Activated CD8-positive, alpha-beta memory T cell treated with anti-CD3 and anti-CD28 coated beads for 1 hour (primary cell): Measurements from ENCODE around the gene RERE.

Experiments used
- DNase-seq, 2 donors: peaks; one replicate each; pipeline ENCODE4 v3.0.0-alpha.2; 2020; ENCODE audit warnings: low read depth in 1 of 2; ENCODE audit errors: extremely low read depth in 1 of 2

Gene RERE

DNA sequence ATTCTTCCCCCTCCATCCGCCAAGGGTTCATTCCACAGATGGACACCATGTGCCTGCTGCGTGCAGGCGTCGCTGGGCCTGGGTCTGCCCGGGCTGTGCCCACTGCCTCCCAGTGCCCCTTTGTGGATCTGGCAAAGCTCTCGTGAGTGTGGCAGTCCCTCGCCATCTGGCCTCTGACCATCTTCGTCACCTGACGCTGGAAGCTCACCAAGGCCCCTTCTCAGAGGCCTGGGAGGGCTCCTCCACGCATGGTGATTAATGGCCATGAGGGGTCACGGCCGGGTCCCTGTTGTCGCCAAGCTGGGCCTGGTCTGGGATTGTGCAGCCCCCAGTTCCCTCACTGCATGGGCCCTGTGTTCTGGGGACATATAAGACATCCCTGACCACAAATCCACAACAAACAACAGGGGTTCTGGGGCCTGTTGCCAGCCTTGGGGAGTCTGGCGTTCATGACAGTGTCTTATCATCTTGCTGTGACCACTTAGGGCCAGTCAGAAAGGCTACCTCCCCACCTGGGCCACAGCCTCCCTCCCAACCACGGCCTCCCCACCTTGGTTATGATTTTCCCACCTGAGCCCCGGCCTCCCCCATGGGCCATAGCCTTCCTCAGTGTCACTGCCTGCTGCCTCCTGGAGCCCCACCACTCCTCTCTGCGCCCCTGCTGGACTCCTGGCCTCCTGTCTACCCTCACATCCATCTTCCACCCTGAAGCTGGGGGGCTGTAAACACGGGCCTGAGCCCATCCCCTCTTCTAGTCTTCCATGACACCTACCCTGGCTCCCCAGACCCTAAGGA is 471.6 kb downstream of the RERE start:
- DNase-seq, result no peak

- DNase-seq, result no peak
These were observed 472.4 kb downstream of the RERE start for GRCh38 chr1:8344893-8345507.

- DNase-seq, result no peak
These were observed 473.9 kb downstream of the RERE start for GRCh38 chr1:8343464-8344001.

- no peak for DNase-seq
These were observed 474.4 kb downstream of the RERE start for GRCh38 chr1:8343044-8343443.

- DNase-seq, result no peak
These were observed 475.1 kb downstream of the RERE start for GRCh38 chr1:8342325-8342724.

DNA sequence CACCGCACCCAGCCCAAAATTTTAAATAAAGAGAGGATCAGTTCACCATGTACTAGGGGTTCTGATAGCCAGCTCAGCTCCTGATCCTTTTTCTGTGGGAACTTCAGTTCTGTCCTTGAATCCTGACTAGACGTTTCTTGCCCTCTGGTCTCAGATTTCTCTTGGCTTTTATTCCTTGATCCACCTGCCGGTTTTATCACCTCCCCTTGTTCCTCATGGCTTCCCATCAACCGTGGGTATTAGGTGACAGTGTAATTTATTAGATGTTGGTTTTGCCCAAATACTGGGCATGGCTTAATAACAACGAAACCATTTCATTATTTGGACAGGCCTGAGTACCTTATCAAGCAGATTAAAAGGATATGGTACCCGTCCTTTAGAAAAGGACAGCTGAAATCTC is 477.0 kb downstream of the RERE start:
- no peak for DNase-seq

GRCh38 chr1:8339203-8339600 is 478.2 kb downstream of the RERE start:
- DNase-seq, result no peak

- no peak for DNase-seq
These were observed 478.8 kb downstream of the RERE start for GRCh38 chr1:8338526-8339202.

- no peak for DNase-seq
These were observed 479.5 kb downstream of the RERE start for GRCh38 chr1:8337776-8338525.

GRCh38 chr1:8335246-8335645 is 482.2 kb downstream of the RERE start:
- DNase-seq, result no peak

DNA sequence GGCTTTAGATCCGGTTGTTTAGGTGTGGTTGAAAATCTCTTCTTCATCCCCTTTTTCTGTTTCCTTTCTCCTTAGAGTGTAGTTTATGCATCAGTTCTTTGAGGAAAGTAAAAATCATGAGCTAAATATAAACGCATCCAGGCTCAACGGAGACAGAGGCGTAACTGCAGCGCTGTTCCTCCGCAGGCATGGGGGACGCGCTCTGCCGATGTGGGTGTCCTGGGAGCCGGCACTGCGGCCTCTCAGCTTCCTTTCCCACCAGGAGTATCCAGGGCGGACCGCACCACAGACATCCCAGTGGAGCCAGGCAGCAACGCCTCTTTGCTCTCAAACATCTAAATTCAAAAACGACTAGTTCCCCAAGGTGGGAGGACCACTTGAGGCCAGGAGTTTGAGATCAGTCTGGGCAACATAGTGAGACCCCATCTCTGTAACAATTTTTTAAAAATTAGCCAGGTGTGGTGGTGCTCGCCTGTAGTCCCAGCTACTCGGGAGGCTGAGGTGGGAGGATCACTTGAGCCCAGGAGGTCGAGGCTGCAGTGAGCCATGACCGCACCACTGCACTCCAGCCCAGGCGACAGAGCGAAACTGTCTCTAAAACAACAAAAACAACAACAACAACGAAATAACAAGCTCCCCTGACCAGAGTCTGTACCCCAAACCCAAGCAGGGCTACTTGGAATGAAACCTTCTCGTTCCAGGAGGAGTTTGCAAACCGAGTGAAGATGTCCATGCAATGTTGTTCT is 483.2 kb downstream of the RERE start:
- no peak for DNase-seq

DNA sequence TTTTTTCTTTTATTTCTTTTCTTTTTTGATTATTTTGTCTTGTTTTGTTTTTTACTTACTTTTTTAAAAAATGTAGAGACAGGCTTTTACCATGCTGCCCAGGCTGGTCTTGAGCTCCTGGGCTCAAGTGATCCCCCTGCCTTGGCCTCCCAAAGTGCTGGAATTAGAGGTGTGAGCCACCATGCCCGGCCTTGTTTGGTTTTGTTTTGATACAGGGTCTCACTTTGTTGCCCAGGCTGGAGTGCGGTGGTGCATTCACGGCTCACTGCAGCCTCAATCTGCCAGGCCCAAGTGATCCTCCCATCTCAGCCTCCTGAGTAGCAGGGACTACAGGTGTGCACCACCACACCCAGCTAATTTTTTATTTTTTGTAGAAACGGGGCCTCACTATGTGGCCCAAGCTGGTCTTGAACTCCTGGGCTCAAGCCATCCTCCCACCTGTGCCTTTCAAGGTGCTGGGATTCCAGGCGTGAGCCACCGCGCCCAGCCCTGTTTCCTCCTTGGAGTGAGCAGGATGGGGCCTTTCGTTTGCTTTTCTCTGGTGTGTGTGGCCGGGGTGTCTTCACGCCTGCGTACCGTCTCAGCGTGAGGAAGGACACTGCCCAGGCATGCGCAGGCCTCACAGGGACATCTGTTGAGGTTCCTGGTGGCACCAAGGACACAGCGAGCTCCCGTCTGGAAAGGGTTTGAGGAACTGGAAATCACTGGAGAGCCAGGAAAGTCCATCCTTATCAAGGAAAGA is 484.0 kb downstream of the RERE start:
- DNase-seq, result no peak

DNA sequence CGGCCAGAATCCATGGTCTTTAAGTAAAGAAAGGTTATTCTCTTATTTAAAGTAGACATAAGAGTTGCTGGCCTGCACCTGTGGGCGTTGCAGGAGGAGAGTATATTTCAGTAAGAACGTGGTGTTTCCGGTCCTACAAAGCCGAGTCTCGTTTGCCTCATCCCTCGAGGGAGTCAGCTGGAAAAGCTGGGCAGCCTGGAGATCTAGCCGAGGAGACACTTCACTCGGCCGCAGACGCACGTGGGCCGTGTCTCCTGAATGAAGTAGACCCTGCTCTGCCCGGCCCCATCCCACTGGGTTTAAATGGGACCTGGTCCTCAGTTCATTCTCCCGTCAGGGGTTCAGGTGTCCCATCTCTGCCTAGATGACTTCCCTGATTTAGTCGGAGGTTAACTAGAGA is 484.6 kb downstream of the RERE start:
- DNase-seq, result no peak

GRCh38 chr1:8330271-8331125 is 486.9 kb downstream of the RERE start:
- DNase-seq, result no peak

GRCh38 chr1:8329858-8330257 is 487.6 kb downstream of the RERE start:
- DNase-seq, result no peak

DNA sequence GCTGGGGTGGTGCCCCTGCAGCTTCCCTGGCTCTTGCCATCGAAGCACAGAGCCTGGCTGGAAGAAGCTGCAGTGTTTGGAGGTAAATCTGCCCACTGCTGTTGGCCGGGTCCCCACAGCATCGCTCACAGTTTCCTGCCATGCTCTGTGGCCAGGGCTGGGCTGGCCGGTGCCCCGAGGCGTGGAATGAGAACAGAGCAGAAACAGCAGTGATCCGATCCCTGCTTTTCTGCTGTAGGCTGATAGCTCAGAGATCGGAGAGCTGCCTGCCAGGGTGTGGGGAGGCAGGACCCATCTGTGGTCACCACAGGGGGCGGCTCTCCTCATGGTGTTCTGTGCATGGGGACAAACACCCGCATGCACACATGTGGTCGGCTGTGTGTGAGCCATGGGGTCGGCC is 488.0 kb downstream of the RERE start:
- no peak for DNase-seq

GRCh38 chr1:8328271-8328670 is 489.2 kb downstream of the RERE start:
- no peak for DNase-seq

DNA sequence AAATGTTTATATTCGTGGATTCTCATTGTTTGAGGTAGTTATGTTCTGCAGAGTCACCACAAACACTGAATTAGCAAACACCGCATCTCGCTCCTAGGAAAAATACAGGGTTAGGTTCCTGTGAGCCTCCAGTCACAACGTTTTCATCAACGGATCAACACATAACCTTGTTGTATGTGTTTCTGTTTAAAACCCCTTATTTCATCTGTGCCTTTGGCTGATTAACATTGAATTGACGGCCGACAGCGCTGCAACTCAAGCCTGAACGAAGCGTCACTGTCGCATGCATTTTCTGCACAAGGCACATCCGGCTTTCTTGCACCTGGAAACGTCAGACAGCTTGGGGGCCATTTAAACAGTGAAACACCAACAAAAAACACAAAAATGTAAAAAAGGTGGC is 491.2 kb downstream of the RERE start:
- no peak for DNase-seq

DNA sequence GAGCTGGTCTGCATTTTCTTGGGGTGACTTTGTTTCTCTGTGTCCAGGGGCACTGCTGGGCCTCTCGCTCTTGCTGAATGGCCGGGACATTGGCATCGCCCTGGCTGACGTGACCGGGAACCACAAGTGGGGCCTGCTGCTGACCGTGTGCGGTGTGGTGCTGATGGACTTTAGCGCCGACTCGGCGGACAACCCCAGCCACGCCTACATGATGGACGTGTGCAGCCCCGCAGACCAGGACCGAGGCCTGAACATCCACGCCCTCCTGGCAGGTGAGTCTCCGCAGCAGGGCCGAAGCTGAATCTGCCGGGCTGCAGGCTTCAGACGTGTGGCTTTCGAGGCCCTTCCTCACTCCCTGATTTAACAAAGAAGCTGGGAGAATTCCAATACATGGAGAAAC is 491.7 kb downstream of the RERE start:
- no peak for DNase-seq
